ENCODE data around the gene GLG1.
A peak's percentile ranks its signal among the peaks of the same experiment; 100 is the strongest.

The GLG1 gene

DNA sequence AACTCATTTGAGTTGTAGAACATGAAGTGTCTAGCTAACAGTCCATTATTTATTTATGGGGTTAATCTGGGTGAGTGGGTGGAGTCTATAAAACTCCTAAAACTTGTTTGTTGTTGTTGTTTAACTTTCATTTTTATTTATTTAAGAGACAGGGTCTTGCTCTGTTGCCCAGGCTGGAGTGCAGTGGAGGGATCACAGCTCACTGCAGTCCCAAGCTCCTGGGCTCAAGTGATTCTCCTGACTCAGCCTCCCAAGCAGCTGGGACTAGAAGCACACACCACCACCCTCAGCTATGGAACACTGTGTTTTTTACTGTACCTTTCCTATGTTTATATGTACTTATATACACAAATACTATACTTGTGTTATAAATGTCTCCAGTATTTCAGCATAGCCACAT, 107.8 kb downstream of the GLG1 start:
- Mint-ChIP-seq H3K36me3 (ENCODE audit: low read depth) (peaks cover 41% of the 10 kb centered on the region), H3K27ac (no peak overlapping the region), H3K4me1 (peaks cover 25% of the 10 kb centered on the region), H3K4me3 (no peak overlapping the region), H3K27me3 (ENCODE audit: low read depth) (no peaks in the 10 kb centered on the region), H3K9me3 (no peaks in the 10 kb centered on the region)
- TF ChIP-seq, protein P1, sequence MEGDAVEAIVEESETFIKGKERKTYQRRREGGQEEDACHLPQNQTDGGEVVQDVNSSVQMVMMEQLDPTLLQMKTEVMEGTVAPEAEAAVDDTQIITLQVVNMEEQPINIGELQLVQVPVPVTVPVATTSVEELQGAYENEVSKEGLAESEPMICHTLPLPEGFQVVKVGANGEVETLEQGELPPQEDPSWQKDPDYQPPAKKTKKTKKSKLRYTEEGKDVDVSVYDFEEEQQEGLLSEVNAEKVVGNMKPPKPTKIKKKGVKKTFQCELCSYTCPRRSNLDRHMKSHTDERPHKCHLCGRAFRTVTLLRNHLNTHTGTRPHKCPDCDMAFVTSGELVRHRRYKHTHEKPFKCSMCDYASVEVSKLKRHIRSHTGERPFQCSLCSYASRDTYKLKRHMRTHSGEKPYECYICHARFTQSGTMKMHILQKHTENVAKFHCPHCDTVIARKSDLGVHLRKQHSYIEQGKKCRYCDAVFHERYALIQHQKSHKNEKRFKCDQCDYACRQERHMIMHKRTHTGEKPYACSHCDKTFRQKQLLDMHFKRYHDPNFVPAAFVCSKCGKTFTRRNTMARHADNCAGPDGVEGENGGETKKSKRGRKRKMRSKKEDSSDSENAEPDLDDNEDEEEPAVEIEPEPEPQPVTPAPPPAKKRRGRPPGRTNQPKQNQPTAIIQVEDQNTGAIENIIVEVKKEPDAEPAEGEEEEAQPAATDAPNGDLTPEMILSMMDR (IDR thresholded peaks at IDR 0.05; ENCODE audit: unreplicated experiment in 3 of 3): no peak

DNA sequence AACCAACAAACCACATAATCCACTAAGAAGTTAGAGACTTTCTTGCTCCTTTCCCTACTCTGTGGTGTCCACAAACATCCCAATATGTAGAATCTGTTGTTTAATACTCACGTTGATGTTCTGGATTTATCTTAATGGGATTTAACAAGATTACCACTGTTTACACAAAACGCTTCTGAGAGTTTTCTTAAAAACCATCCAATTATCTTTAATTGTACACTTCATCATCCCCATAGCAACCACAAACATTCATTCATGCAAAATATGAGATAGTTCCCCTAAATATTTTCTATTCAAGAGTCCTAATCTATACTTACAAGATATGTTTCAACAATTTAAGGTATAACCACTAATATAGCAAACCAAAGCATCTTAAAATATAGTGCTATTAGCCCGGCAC, 109.2 kb downstream of the GLG1 start:
- Mint-ChIP-seq H3K4me3 (no peak overlapping the region), H3K27me3 (ENCODE audit: low read depth) (no peaks in the 10 kb centered on the region), H3K4me1 (peaks cover 21% of the 10 kb centered on the region), H3K36me3 (ENCODE audit: low read depth) (peaks cover 42% of the 10 kb centered on the region), H3K9me3 (no peaks in the 10 kb centered on the region), H3K27ac (peak overlapping the region in 1 of 3 experiments; percentile 11)
- TF ChIP-seq, protein P1 (IDR thresholded peaks at IDR 0.05; ENCODE audit: unreplicated experiment in 3 of 3): no peak

DNA sequence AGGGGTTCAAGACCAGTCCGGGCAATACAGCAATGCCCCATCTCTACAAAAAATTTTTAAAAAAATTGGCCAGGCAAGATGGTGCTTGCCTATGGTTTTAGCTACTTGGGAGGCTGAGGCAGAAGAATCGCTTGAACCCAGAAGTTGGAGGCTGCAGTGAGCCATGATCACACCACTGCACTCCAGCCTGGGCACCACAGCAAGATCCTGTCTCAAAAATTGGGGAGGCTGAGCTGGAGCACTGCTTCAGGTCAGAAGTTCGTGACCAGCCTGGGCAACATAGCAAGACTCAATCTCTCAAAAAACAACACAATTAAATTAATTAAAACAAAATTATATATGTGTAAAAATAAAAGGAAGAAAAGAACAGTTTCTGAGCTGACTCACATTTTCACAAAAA, 110.9 kb downstream of the GLG1 start:
- no peak overlapping the region for H3K4me3 Mint-ChIP-seq
- H3K27ac Mint-ChIP-seq: peak overlapping the region in 1 of 3 experiments; percentile 20
- TF ChIP-seq, protein P1 (IDR thresholded peaks at IDR 0.05; ENCODE audit: unreplicated experiment in 3 of 3): no peak
- no peaks in the 10 kb centered on the region for H3K9me3 Mint-ChIP-seq
- peaks cover 43% of the 10 kb centered on the region for H3K36me3 Mint-ChIP-seq (ENCODE audit: low read depth)
- no peaks in the 10 kb centered on the region for H3K27me3 Mint-ChIP-seq (ENCODE audit: low read depth)
- H3K4me1 Mint-ChIP-seq: peaks cover 10% of the 10 kb centered on the region

DNA sequence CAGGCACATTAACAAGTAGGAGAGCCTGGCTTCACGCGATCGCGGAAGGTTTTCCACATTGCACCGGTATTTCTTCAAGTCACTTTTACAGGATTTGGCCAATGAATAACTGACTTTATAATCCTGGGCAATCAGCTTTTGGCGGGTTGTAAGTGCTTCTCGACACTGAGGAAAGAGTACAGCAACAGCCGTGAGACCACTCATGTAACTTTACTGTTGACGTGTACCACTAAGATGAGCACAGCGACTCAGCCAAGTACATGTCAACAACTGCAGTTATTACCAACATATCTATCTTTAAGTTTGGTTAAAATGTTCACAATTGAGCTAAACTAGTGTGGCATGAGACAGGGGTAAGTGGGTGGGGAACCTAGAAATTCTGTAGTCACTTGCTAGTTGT, 113.9 kb downstream of the GLG1 start:
- no peaks in the 10 kb centered on the region for H3K9me3 Mint-ChIP-seq
- no peak overlapping the region for H3K4me3 Mint-ChIP-seq
- H3K4me1 Mint-ChIP-seq: peaks cover 6% of the 10 kb centered on the region
- no peaks in the 10 kb centered on the region for H3K27me3 Mint-ChIP-seq (ENCODE audit: low read depth)
- peaks cover 58% of the 10 kb centered on the region for H3K36me3 Mint-ChIP-seq (ENCODE audit: low read depth)
- no peak overlapping the region for H3K27ac Mint-ChIP-seq
- TF ChIP-seq, protein P1 (IDR thresholded peaks at IDR 0.05; ENCODE audit: unreplicated experiment in 3 of 3): no peak

DNA sequence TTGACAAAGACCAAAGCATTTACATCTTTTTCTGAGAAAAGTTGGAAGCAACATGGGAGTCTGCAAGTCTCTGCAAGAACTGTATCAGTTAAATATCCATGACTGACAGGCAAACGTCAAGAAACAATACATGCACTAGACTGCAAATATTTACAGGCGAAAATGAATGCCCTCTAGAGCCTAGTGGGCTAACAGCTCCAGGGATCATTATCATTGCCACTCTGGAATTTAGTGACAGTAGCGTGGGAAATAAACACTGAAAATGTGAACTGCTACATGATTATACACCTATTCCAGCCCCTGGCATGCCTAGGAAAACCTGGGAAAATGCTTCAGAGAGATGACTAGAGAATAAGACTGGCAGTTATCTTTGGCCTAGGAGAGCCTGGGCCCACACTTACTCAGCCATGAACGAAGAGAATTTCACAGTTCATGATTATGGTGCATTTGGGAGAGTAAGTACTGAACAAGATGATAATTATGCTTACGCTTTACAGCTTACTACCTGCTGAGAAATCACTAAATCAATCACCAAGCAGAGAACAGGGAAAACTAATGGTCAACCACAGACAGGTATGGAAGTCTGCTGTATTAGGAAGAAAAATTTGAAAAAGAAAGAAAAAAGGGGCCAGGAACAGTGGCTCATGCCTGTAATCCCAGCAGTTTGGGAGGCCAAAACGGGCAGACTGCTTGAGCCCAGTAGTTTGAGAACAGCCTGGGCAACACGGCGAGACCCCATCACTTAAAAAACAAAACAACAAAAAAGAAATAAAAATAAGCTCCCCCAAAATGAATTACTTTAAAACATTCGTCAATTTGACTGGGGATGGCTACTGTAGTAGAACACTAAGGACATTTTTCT, 119.0 kb downstream of the GLG1 start:
- H3K4me1 Mint-ChIP-seq: no peaks in the 10 kb centered on the region
- peaks cover 59% of the 10 kb centered on the region for H3K36me3 Mint-ChIP-seq (ENCODE audit: low read depth)
- H3K27me3 Mint-ChIP-seq (ENCODE audit: low read depth): no peaks in the 10 kb centered on the region
- H3K4me3 Mint-ChIP-seq: no peak overlapping the region
- no peaks in the 10 kb centered on the region for H3K9me3 Mint-ChIP-seq
- peak overlapping the region; percentile 18 to 64 (median 20) for H3K27ac Mint-ChIP-seq
- TF ChIP-seq, protein P1 (IDR thresholded peaks at IDR 0.05; ENCODE audit: unreplicated experiment in 3 of 3): no peak

DNA sequence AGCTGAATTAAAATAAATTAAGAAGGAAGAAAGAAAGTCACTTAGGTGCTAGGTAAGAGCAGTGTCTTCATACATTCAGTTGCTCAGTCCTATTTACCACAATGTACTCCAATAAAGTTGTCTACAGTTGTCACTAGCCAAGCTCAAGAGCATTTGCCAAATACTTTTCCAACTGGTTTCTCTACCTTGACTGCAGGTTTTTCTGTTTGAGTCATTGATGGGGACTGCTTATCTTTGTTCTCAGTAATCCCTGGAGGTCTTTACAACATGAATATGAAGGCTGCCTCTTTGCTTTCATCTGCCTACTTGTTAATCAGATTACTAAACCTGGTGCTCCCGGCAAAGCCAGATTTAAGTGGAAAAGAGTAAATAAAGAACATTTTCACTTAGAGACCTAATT, 121.0 kb downstream of the GLG1 start:
- Mint-ChIP-seq H3K27me3 (ENCODE audit: low read depth) (no peaks in the 10 kb centered on the region), H3K36me3 (ENCODE audit: low read depth) (peaks cover 61% of the 10 kb centered on the region), H3K4me3 (no peak overlapping the region), H3K4me1 (no peaks in the 10 kb centered on the region), H3K27ac (no peak overlapping the region), H3K9me3 (no peaks in the 10 kb centered on the region)
- TF ChIP-seq, protein P1 (IDR thresholded peaks at IDR 0.05; ENCODE audit: unreplicated experiment in 3 of 3): no peak
